Activated naive CD8-positive, alpha-beta T cell treated with anti-CD3 and anti-CD28 coated beads, Interleukin-2, amount 50 U/mL, for 16 hours (primary cell): ENCODE results near the gene LRP11.
"Not testable (repeated sequence)": the region's sequence is repeated elsewhere in the genome, so short reads cannot be mapped to it uniquely, and the experiment has no call there.

ENCODE experiments used
- DNase-seq: peaks from one replicate; pipeline ENCODE4 v3.0.0-alpha.2; 2020; ENCODE audit warnings: low read depth, low spot score

LRP11 gene

DNA sequence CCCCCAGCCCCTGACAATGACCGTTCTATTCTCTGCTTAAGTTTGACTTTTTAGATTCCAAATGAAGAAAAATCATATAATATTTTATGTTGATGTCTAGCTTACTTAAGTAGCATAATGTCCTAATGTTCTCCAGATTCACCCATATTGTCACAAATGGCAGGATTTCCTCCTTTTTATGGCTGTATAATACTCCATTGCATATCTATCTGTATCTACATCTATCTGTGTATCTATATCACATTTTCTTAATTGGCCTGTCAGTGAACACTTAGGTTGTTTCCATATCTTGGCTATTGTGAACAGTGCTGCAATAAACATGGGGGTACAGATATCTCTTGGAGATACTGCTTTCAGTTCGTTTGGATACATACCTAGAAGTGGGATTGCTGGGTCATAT is 7.0 kb upstream of the LRP11 start:
- no peak for DNase-seq

DNA sequence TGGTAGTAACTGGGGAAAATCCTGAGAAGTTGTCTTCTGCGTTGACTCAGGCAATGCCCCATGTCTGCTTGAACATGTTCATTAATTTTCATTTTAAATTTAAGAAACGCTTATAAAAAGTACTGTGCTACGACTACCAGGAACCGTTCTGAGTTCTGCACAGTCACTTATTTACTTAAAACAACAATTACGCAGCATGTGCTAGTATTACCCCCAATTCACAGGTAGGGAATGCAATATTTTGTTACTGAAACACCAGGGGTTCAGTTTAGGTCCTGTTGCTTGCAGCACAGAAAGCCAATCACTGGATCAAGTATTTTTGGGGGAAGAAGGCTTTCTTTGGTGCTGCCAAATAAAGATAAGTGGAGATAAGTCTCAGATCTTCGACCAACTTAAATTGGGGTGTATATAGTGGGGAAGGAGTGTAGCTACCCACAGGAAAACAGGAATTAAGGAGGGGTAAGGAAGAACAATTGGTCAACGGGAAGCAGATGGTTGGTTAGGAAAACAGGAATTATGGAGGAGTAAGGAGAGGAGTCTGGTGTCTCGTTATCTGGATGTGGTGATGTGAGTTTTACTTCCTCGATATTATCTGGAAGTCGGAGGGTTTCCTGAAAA is 5.2 kb upstream of the LRP11 start:
- no peak for DNase-seq

DNA sequence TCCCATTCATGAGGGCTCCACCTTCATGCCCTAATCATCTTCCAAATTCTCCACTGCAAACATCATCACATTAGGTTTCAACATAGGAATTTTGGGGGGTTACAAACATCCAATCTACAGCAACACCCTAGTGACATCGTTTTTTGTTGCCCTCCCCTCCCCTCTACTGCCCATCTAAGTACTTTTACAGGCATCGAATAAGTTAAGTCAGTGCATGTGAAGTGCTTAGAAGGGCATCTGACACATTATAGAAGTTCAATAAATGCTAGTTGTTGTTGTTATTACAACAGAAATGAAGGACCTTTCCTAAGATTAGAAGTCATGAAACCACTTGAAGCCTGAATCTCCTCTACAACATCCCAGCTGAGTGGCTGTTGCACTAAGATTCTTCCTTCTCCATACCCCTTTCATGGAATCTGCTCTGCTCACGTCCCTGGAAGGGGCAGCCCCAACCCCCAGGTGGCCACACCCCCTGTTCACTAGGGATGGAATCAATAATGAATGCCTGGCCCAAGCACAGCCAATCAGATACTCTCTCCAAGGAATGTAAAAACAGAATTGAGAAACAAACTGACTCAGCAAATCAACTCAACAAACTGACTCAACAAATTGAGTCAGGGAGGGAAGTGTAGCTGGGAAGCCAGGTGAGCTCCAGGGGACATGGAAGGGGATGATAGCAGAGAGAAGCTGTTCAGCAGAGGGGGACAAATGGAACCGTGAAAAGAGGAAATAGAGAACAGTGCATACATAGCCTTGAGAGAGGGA is 3.9 kb upstream of the LRP11 start:
- no peak for DNase-seq

GRCh38 chr6:149864578-149865535 is 698 bp upstream of the LRP11 start:
- DNase-seq = no peak

DNA sequence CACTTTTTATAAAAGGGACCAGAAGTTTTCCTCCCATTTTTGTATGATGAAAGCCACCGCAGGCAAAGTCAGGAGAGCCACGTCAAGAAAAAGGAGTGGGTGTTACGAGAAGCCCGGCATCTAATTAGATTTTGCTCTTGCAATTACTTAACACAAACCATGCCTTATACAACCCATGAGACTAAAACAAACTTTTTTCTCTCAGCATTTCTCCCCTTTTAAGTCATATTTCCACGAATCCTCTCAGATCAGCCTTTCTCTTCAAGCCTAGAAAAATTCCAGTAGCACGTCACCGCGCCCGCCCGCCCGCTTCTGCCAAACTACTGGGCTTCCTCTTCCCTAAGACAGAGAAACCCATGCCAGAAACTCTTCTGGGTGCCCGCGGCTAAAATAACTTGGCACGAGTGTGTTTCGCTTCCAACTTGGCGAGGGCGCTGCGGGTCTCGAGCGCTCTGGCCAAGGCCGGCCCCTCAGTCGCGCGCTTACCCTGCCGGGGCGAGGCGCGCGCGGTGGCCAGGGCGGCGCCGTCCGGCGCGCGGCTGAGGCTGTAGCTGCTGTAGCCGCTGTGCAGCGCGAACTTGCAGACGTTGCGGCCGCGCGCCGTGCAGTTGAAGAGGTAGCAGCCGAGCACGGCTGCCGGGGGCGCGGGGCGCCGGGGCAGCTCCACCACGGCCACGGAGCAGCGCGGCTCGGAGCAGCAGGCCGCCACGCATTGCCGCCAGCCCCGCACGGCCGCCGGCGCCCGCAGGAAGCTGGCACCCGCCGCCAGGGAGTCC is 1.0 kb downstream of the LRP11 start:
- no peak for DNase-seq

- not testable (repeated sequence) for DNase-seq
Measured at GRCh38 chr6:149862424-149862738, 1.8 kb downstream of the LRP11 start.

GRCh38 chr6:149861603-149862423 is 2.3 kb downstream of the LRP11 start:
- no peak for DNase-seq

DNA sequence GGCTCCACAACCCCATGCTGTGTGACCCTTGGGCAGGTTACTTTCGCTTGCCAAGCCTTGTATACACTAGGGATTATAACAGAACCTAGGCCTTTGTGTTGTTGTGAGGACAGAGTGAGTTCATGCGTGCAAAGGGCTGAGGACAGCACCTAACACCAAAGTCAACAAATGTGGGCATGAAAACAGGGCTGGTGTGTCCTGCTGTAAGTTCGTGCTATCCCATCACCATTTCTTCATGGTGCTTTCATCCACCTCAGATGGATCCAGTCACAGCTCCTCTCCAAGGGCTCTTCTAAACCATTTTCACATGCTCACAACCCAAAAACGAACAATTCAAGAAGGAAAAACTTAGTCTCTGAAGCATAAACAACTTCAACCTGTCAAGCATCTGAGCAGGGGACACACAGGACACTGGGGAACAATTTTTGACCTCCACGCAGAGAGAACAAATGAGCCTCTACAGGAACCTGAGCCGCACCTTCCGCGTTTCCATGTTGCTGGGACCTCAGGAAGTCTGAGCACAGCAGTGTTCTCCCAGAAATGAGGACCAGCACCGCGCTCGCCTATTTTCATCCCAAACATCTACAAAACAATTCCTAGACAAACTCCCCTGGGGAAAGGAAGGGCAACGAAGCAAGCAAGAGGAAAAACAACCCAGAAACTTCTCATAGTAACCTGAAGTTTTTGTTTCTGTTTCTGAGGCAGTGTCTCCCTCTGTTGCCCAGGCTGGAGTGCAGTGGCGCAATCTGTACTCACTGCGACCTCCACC is 3.1 kb downstream of the LRP11 start:
- DNase-seq = no peak

GRCh38 chr6:149860513-149860833 is 3.7 kb downstream of the LRP11 start:
- no peak for DNase-seq

DNA sequence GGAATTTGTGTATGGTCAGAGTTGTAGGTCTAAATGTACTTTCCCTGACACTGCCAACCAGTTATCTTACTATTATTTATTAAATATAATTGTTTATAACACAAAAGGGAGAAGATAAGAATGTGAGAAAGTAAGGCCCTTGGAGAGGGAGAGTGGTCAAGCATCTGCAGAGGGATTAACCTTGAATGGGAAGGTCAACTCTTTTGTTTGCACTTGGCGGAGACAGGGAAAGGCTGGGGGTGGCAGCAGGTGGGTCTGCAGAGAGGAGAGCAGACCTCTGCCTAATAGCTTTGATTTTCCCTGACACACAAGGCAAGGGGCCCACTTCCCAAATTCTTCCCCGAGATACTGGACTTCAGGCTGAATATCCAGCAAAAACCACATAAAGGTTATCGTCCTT is 4.2 kb downstream of the LRP11 start:
- no peak for DNase-seq

GRCh38 chr6:149859368-149859767 is 4.8 kb downstream of the LRP11 start:
- DNase-seq = no peak

DNA sequence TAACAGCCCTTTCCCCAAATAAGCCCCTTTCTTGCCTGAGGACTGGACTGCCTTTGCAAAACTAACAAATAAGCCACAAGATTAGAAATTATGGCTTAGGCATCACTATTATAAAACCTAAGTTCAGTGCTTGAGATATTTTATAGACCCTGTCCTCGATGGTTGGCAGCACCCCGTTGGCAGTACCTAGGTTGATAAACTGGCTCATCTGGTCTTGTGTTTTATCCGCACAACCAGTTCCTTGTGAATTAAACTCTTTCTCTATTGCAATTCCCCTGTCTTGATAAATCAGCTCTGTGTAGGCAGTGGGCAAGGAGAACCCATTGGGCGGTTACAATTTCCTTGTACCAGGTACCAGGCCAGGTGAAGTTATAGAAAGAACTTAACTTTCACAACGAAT is 6.6 kb downstream of the LRP11 start:
- no peak for DNase-seq

DNA sequence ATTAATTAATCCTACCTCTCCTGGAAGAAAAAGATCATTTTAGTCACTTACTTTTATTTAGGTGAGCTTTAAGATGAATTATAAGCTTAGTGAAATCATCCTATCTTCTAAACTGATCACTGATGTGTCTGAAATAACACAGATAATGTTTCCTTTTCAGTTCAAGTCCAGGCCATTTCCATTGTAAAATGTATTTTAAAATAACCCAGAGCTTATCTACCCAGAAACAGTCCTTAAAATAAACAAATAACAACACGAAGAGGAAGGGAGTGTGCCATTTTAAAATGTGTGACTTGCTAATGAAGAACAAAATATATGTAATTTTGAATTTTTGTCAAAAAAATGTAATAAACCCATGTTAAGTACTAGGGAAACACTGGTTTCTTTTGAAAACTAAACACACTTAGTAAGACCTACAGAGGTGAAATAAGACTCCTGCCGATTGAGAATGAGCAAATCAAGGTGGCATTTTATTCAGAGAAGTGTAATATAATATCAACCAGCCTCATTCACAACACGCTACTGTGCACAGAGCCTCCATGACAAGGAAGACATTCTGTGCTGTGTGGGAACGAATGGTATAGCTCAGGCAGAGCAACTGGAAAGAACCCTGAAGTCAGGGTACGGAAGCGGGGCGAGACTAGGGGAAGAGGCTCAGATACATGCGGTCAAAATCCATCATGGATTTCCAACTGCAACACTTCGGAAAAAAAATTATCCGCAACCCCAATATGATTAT is 7.7 kb downstream of the LRP11 start:
- no peak for DNase-seq

DNA sequence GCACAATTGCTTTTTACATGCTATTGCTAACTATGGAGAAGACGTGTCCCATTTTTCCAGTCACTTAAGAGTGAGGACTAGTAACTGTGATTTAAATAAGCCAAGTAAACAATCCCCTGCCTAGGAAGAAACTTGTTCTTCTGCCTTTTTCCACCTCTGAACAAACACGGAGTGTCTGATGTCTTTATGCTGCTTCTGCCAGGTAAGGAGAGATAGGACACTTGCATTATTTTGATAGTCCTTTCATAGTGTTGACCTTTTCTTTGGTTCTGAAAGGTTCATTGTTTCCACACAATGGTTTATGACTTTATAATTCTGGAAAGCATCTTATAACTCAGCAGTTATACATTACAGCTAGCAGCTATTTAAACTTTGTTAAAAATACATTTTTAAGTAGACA is 8.4 kb downstream of the LRP11 start:
- DNase-seq = no peak

DNA sequence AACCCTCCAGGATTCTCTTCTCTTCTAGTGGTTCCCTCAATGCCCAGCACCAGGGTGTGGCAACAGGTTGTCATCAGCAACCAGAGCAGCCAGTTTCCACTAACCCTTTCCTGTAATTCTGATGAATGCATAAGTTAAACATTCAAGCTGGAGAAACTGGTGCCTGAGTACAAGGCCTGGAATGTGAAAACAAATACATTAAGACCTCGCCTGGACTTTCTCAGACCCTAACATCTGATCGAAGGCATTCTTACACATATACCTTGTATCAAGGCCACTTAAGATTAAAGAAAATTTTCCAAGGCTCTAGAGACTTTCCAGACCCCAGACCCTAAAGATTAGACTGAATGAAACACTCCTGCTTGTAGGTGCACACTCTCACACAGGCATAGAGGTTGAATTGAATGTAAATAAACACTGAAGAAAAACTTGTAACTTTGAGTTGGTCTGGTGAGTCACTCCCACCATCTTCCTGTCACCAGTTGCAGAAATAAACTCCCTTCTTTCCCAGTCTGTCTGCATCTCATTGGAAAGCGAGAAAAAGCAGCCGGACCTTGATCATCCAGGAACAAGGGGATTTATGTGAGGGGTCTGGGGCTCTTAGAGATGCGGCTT is 9.0 kb downstream of the LRP11 start:
- DNase-seq = no peak

DNA sequence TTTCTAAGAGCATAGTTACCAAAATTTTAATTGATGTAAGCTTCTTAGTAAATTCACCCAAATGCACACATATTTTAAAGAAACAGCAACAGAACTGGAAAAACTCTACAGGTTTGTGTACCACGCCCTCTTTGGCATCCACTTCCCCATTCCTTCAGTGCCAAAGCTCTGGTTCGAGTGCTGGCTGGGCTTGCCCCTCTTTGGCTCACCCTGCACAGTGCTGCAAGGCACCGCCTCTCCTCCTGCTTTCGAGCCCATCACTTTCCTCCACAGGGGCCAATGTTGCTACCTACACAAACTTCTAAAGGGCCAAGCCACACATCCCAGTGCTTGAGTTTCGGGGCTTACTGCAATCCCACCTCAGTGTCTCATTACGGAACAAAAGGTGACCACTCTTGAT is 9.6 kb downstream of the LRP11 start:
- no peak for DNase-seq

- not testable (repeated sequence) for DNase-seq
Measured at GRCh38 chr6:149854017-149854416, 10.1 kb downstream of the LRP11 start.

GRCh38 chr6:149852881-149853280 is 11.3 kb downstream of the LRP11 start:
- no peak for DNase-seq

GRCh38 chr6:149852180-149852579 is 12.0 kb downstream of the LRP11 start:
- DNase-seq = no peak
